Measurements from ENCODE around the gene SLC7A1.

SLC7A1 gene

GRCh38 chr13:29526741-29527140 is 68.7 kb downstream of the SLC7A1 start:
- DNase-seq: no peak

- DNase-seq: no peak
These were observed 69.7 kb downstream of the SLC7A1 start for GRCh38 chr13:29525757-29526156.

GRCh38 chr13:29524641-29525040 is 70.8 kb downstream of the SLC7A1 start:
- DNase-seq: no peak

GRCh38 chr13:29524176-29524575 is 71.3 kb downstream of the SLC7A1 start:
- DNase-seq: no peak

GRCh38 chr13:29523199-29523961 is 72.1 kb downstream of the SLC7A1 start:
- DNase-seq: no peak

- no peak for DNase-seq
These were observed 73.3 kb downstream of the SLC7A1 start for GRCh38 chr13:29522044-29522685.

GRCh38 chr13:29521336-29521735 is 74.2 kb downstream of the SLC7A1 start:
- no peak for DNase-seq

GRCh38 chr13:29520671-29521070 is 74.8 kb downstream of the SLC7A1 start:
- no peak for DNase-seq

GRCh38 chr13:29519921-29520320 is 75.6 kb downstream of the SLC7A1 start:
- no peak for DNase-seq

- no peak for DNase-seq
These were observed 78.6 kb downstream of the SLC7A1 start for GRCh38 chr13:29516880-29517279.

GRCh38 chr13:29516012-29516411 is 79.5 kb downstream of the SLC7A1 start:
- no peak for DNase-seq

GRCh38 chr13:29515372-29515771 is 80.1 kb downstream of the SLC7A1 start:
- DNase-seq: no peak

- DNase-seq: no peak
These were observed 80.7 kb downstream of the SLC7A1 start for GRCh38 chr13:29514720-29515310.

- DNase-seq: no peak
These were observed 81.3 kb downstream of the SLC7A1 start for GRCh38 chr13:29513981-29514719.

- no peak for DNase-seq
These were observed 82.2 kb downstream of the SLC7A1 start for GRCh38 chr13:29513002-29513980.

GRCh38 chr13:29511980-29512379 is 83.5 kb downstream of the SLC7A1 start:
- DNase-seq: no peak

GRCh38 chr13:29511106-29511796 is 84.2 kb downstream of the SLC7A1 start:
- no peak for DNase-seq

- DNase-seq: no peak
These were observed 84.8 kb downstream of the SLC7A1 start for GRCh38 chr13:29510651-29511084.

GRCh38 chr13:29509999-29510589 is 85.4 kb downstream of the SLC7A1 start:
- DNase-seq: no peak

- DNase-seq: no peak
These were observed 86.6 kb downstream of the SLC7A1 start for GRCh38 chr13:29508876-29509252.
